Activated CD4-positive, alpha-beta T cell treated with anti-CD3 and anti-CD28 coated beads, Interleukin-2, amount 10 ng/mL, durations not matched to agents 7 days and 5 days (primary cell): ENCODE results near the gene SLC16A12. TPM values are rescaled to one million over a fixed set of nuclear protein-coding genes. Genes with fewer than 3 reads are reported as not detected.

ENCODE experiments used
- CTCF ChIA-PET: fragments of 350-600 bp; sonication (Branson Sonifier 250); formaldehyde crosslinking; loops from one replicate; lab custom pipeline; 2021; ENCODE audit warnings: antibody characterized with exemption; lab: Charles Lee
- POLR2A ChIA-PET: fragments of 350-600 bp; sonication (Branson Sonifier 250); formaldehyde crosslinking; loops from one replicate; lab custom pipeline; 2021; ENCODE audit warnings: antibody characterized with exemption; lab: Charles Lee
- DNase-seq: peaks from one replicate; pipeline ENCODE4 v3.0.0-alpha.2; 2020
- H3K27ac Mint-ChIP-seq: one replicate; pipeline ENCODE4 v1.8.0; 2021; ENCODE audit warnings: mild to moderate bottlenecking, moderate library complexity, mixed read lengths
- H3K27me3 Mint-ChIP-seq: one replicate; pipeline ENCODE4 v1.8.0; 2021; ENCODE audit warnings: mixed read lengths
- H3K36me3 Mint-ChIP-seq: one replicate; pipeline ENCODE4 v1.8.0; 2021; ENCODE audit warnings: low read depth, mixed read lengths
- H3K4me1 Mint-ChIP-seq: one replicate; pipeline ENCODE4 v1.8.0; 2021; ENCODE audit warnings: mixed read lengths
- H3K4me3 Mint-ChIP-seq: one replicate; pipeline ENCODE4 v1.8.0; 2021; ENCODE audit warnings: mild to moderate bottlenecking, moderate library complexity, mixed read lengths
- H3K9me3 Mint-ChIP-seq: one replicate; pipeline ENCODE4 v1.8.0; 2021; ENCODE audit warnings: mixed read lengths
- total RNA-seq, 2 experiments: library from RNA; stranded (reverse); gene quantifications; one replicate each; pipeline ENCODE4 v1.2.3, GENCODE V29; 2021

The SLC16A12 gene
- total RNA-seq, 2 experiments from 2014 or later: not detected

- Mint-ChIP-seq H3K27me3 (peaks cover 12% of the 10 kb centered on the region), H3K36me3 (no peaks in the 10 kb centered on the region), H3K4me3 (no peak overlapping the region), H3K4me1 (peaks cover 1% of the 10 kb centered on the region), H3K9me3 (no peaks in the 10 kb centered on the region), H3K27ac (no peak overlapping the region)
- POLR2A ChIA-PET: interaction anchor here (0.5 kb wide), 1 partner anchor 53 kb away, joined by 4 read pairs; no protein-coding TSS in a partner anchor
- DNase-seq: no peak
- CTCF ChIA-PET: interaction anchor here (1.1 to 1.4 kb wide), 2 partner anchors 35 to 48 kb away, joined by 3 to 4 read pairs; no protein-coding TSS in a partner anchor
Measured at GRCh38 chr10:89384474-89385340, 150.7 kb downstream of the SLC16A12 start.

- H3K27ac Mint-ChIP-seq: no peak overlapping the region
- POLR2A ChIA-PET: no interaction called here
- no peak for DNase-seq
- no peaks in the 10 kb centered on the region for H3K36me3 Mint-ChIP-seq
- H3K27me3 Mint-ChIP-seq: peaks cover 12% of the 10 kb centered on the region
- no peak overlapping the region for H3K4me3 Mint-ChIP-seq
- CTCF ChIA-PET: no interaction called here
- no peaks in the 10 kb centered on the region for H3K9me3 Mint-ChIP-seq
- H3K4me1 Mint-ChIP-seq: peaks cover 1% of the 10 kb centered on the region
Measured at GRCh38 chr10:89382757-89383156, 152.6 kb downstream of the SLC16A12 start.

Other genes starting within 250 kb of the SLC16A12 start
- 10 to 100 TPM in 1 of 2 experiments, 1 to 10 TPM in 1; 9.9 to 10.2 TPM for gene IFIT2, start 233.5 kb downstream of the SLC16A12 start, total RNA-seq
- 10 to 100 TPM; 51.1 to 55.4 TPM for gene IFIT3, start 207.6 kb downstream of the SLC16A12 start, total RNA-seq
- gene IFIT1B, start 157.5 kb downstream of the SLC16A12 start, total RNA-seq: not detected
- 10 to 100 TPM; 42.9 to 45.0 TPM for gene IFIT1, start 143.0 kb downstream of the SLC16A12 start, total RNA-seq
- gene IFIT5, start 121.0 kb downstream of the SLC16A12 start, total RNA-seq: 10 to 100 TPM; 39.6 to 46.3 TPM
- gene PANK1, start 109.6 kb upstream of the SLC16A12 start, total RNA-seq: 1 to 10 TPM; 6.4 to 7.1 TPM
- gene KIF20B, start 166.0 kb upstream of the SLC16A12 start, total RNA-seq: 10 to 100 TPM; 66.4 to 85.7 TPM